Right ventricle myocardium inferior (tissue), 1 donor: ENCODE results near the gene WASHC2A. TPM values are rescaled to one million over a fixed set of nuclear protein-coding genes. Genes with fewer than 3 reads are reported as not detected.
"Not testable (repeated sequence)": the region's sequence is repeated elsewhere in the genome, so short reads cannot be mapped to it uniquely, and the experiment has no call there.

ENCODE experiments used
- ATAC-seq: fragments of 200-7000 bp; cut with Tn5 transposase; one replicate; pipeline ENCODE4 v1.9.1; 2020; ENCODE audit warnings: mild to moderate bottlenecking, moderate library complexity
- DNase-seq: peaks from one replicate; pipeline ENCODE4 v3.0.0; 2021; ENCODE audit errors: missing footprints
- intact Hi-C: fragments of 100-400 bp; cut with DNase I; formaldehyde crosslinking; loops from one replicate; pipeline ENCODE4 v1.11.0; 2022
- long read RNA-seq: library from polyadenylated mRNA; unstranded; transcript quantifications from one replicate; pipeline ENCODE4 v2.0.0, GENCODE V29; 2021
- total RNA-seq: library from RNA; stranded (reverse); fragmentation: NEBNext Ultra II Directional; extraction: Animal tissue kit (Norgen Biotek cat#: 25700); gene quantifications from one replicate; pipeline ENCODE4 v1.2.1, GENCODE V29; 2021
- donor health status: DM: no; HTN: yes; CAD: no; lungs with severe emphysema.

Gene WASHC2A
- 41.4 TPM for total RNA-seq
- long read RNA-seq, full-length matches to known transcripts = 36 of 68 reads
- long read RNA-seq, partial matches to known transcripts = 6 of 68 reads
- long read RNA-seq, other reads (novel, unspliced or antisense) = 26 of 68 reads

- peak; percentile 98 for ATAC-seq
- intact Hi-C loops = not testable (repeated sequence)
- DNase-seq = peak; percentile 92
Observed at GRCh38 chr10:50067546-50068351, at the start of gene WASHC2A. WASHC2A (plus strand) TSS chr10:50067954; CDS start chr10:50068006, 52 bp downstream.

GRCh38 chr10:50019279-50019678 lies 48.5 kb upstream of the WASHC2A start:
- DNase-seq, ATAC-seq, intact Hi-C loops: not testable (repeated sequence)

- ATAC-seq, intact Hi-C loops, DNase-seq: not testable (repeated sequence)
Observed at GRCh38 chr10:50020451-50021024, 47.2 kb upstream of the WASHC2A start.

- intact Hi-C loops = no loop called here
- ATAC-seq = no peak
- DNase-seq = no peak
Observed at GRCh38 chr10:50021646-50022045, 46.1 kb upstream of the WASHC2A start.

- ATAC-seq, DNase-seq, intact Hi-C loops: not testable (repeated sequence)
Observed at GRCh38 chr10:50024716-50025383, 42.9 kb upstream of the WASHC2A start.

GRCh38 chr10:50025627-50026026 lies 42.1 kb upstream of the WASHC2A start:
- DNase-seq = no peak
- intact Hi-C loops = no loop called here

GRCh38 chr10:50027195-50027594 lies 40.6 kb upstream of the WASHC2A start:
- intact Hi-C loops = no loop called here
- ATAC-seq (no peak), DNase-seq (no peak)

More at GRCh38 chr10:50025627-50026026, 42.1 kb upstream of the WASHC2A start:
- ATAC-seq = no peak

GRCh38 chr10:50033481-50033880 lies 34.3 kb upstream of the WASHC2A start:
- intact Hi-C loops = no loop called here
- no peak for ATAC-seq
- no peak for DNase-seq

GRCh38 chr10:50035337-50035736 lies 32.4 kb upstream of the WASHC2A start:
- DNase-seq, intact Hi-C loops: not testable (repeated sequence)
- ATAC-seq = peak; percentile 44

- intact Hi-C loops = no loop called here
- DNase-seq (no peak), ATAC-seq (no peak)
Observed at GRCh38 chr10:50044941-50045664, 22.7 kb upstream of the WASHC2A start.

GRCh38 chr10:50046457-50046856 lies 21.3 kb upstream of the WASHC2A start:
- ATAC-seq = not testable (repeated sequence)

GRCh38 chr10:50047594-50047993 lies 20.2 kb upstream of the WASHC2A start:
- intact Hi-C loops, DNase-seq, ATAC-seq: not testable (repeated sequence)

More at GRCh38 chr10:50046457-50046856, 21.3 kb upstream of the WASHC2A start:
- DNase-seq, intact Hi-C loops: not testable (repeated sequence)

- DNase-seq, ATAC-seq: not testable (repeated sequence)
Observed at GRCh38 chr10:50051995-50052660, 15.6 kb upstream of the WASHC2A start.

GRCh38 chr10:50052778-50053376 lies 14.9 kb upstream of the WASHC2A start:
- DNase-seq, intact Hi-C loops: not testable (repeated sequence)
- peak; percentile 66 for ATAC-seq

More at GRCh38 chr10:50051995-50052660, 15.6 kb upstream of the WASHC2A start:
- intact Hi-C loops = not testable (repeated sequence)

GRCh38 chr10:50055494-50056292 lies 12.1 kb upstream of the WASHC2A start:
- ATAC-seq = peak; percentile 63
- intact Hi-C loops, DNase-seq: not testable (repeated sequence)

- DNase-seq, ATAC-seq, intact Hi-C loops: not testable (repeated sequence)
Observed at GRCh38 chr10:50056654-50057053, 11.1 kb upstream of the WASHC2A start.

GRCh38 chr10:50058727-50059126 lies 9.0 kb upstream of the WASHC2A start:
- ATAC-seq, intact Hi-C loops, DNase-seq: not testable (repeated sequence)
